GM12874 (cell line): ENCODE data around the gene IL17D.

Experiments
- TF ChIP-seq, protein P1 (sequence below): IDR thresholded peaks from 2 replicates; pipeline ENCODE4 v1.5.1; 2011; ENCODE audit warnings: low read depth, mild to moderate bottlenecking, control low read depth, low read length, moderate library complexity; ENCODE audit not compliant: insufficient read depth

The IL17D gene

DNA sequence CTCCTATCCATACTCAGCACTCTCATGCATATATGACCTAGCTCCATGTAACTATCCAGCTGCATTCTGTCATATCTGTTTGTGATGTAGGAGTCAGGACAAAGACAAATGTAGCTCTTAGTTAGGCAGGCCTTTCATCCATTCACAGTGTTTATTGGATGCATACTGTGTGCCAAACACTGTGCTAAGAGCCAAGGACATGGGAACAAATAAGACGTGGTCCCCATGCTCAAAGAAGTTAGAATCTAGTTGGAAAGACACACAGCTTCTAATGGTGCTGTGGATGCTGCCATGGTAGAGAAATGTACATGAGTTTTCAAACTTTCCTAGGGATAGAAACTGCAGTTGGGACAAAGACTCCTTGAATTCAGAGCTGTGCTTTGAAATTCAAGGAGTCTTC lies 31.7 kb upstream of the IL17D start:
- TF ChIP-seq, protein P1, sequence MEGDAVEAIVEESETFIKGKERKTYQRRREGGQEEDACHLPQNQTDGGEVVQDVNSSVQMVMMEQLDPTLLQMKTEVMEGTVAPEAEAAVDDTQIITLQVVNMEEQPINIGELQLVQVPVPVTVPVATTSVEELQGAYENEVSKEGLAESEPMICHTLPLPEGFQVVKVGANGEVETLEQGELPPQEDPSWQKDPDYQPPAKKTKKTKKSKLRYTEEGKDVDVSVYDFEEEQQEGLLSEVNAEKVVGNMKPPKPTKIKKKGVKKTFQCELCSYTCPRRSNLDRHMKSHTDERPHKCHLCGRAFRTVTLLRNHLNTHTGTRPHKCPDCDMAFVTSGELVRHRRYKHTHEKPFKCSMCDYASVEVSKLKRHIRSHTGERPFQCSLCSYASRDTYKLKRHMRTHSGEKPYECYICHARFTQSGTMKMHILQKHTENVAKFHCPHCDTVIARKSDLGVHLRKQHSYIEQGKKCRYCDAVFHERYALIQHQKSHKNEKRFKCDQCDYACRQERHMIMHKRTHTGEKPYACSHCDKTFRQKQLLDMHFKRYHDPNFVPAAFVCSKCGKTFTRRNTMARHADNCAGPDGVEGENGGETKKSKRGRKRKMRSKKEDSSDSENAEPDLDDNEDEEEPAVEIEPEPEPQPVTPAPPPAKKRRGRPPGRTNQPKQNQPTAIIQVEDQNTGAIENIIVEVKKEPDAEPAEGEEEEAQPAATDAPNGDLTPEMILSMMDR: no peak

DNA sequence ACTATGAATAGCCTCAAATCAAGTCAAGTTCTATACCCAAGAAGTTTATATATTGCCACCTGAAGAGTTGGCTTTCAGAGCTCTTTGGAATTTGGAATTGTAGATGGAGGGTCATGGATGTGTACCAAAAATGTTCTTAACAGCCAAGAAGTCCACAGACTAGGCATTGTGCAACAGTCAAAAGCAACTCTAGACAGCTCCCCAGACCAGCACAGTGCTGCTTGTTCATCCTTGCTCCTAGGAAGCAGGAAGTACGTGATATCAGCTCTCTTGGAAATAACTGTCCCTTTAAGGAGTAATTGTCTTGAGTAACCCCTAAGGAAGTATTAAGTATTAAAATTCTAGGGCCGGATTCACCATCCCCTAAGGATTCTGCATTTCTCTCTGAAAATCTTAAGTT lies 30.7 kb upstream of the IL17D start:
- TF ChIP-seq, protein P1: no peak

DNA sequence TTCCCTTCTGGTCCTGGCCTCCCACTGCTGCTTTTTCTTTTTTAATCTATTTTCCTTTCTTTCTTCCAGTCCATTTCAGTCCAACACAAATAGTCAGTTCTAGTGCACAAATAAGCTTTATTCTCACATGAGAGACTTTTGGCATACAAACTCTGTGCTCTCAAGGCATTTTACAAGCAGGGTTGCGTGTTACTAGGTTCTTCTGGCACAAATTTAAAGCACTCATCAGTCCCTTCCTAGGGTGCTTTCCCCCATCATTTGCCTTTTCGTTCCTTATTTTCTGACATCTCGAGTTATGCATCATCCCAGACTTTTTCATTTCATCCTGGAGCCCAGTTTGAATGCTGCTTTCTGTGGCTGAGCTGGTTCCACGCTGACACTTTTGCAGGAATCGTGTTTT lies 29.8 kb upstream of the IL17D start:
- TF ChIP-seq, protein P1: no peak

DNA sequence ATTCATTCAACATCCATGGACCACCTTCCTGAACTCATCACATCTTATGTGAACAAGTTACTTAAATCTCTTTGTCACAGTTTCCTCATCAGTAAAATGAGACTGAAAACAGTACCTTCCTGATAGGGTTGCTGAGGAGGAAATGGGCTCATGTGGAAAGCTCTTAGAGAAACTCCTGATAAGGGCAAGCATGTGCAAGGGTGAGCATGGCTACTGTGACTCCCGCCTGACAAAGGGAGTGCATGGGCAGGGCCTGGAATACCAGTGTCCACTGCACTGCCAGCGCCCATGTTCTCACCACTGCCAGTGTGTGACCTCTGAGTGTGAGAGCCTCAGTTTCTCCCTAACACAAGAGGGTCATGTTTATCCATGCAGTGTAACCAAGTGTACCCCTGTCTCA lies 27.3 kb upstream of the IL17D start:
- TF ChIP-seq, protein P1: no peak

DNA sequence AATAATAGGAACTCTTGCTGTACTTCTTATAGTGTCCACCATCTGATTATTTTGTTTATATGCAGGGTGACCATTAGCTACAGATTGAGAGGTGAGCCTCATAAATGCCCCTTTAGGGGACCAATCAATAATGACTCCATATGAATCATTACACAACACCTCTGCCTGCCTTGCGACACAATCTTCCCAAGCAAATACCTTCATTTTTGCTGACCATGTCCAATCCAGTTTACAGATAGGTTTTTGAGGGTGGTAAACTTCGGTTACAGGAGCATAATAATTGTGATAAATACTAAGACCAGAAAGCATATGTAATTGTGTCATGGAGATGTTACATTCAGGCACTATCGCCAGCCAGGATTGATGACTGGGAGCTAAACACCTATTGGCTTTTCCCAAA lies 23.6 kb upstream of the IL17D start:
- TF ChIP-seq, protein P1: no peak

DNA sequence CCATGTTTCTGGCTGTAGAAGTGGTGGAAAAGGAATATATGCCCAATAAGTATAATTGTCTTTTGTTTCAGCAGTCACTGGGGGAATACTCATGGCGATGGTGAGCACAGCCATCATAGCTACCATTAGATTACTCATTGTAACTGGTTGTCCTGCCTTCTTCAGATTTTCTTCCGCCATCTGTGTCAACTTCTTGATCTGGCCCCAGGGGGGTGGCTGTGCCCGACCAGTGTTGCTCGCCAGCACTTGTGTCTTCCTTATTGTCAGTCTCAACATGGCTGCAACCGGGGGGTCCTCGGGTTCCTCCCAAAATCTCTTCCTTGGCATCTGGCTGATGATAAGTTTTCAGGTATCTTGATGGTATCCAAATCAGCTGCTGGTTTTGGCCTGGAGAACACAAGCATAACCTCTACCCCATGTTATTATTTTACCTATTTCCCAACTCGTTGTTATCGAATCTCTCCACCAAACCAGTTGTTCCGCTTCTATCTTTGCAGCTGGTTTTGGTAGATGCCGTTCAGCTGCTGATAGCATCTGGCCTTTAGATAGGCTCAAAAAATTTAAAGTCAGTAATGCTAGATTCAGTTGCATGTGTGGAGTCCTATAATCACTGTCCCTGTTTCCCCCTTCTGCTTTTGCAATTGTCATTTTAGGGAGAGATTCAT lies 23.0 kb upstream of the IL17D start:
- TF ChIP-seq, protein P1: no peak

DNA sequence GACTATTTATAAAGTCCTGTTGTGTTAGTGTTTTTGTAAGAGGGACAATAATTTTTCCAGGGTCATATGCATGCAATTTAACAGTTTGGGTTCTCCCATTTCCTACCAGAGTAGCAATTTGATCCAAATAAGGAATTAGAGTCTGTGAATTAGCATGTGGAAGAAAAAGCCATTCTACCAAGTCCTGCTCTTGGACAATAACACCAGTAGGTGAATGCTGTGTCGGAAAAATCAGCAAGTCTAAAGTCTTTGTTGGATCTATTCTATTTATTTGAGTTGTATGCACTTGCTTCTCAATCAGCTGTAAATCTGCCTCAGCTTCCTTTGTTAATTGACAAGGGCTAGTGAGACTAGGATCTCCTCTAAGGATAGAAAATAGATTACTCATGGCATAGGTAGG lies 21.4 kb upstream of the IL17D start:
- TF ChIP-seq, protein P1: no peak
